WTC11 (cell line): ENCODE results near the gene TCTN2. TPM values are rescaled to one million over a fixed set of nuclear protein-coding genes. Genes with fewer than 3 reads are reported as not detected.

Experiments
- ATAC-seq: fragments of 200-7000 bp; cut with Tn5 transposase; 2 replicates; pipeline ENCODE4 v1.10.0; 2021; ENCODE audit warnings: mild to moderate bottlenecking, moderate library complexity
- CTCF ChIA-PET: fragments of 300-600 bp; sonication (Branson Sonifier 250); formaldehyde crosslinking; loops from one replicate; lab custom pipeline; 2021; ENCODE audit warnings: antibody characterized with exemption; lab: Charles Lee
- POLR2A ChIA-PET: fragments of 350-600 bp; sonication (Branson Sonifier 250); formaldehyde crosslinking; loops from one replicate; lab custom pipeline; 2021; ENCODE audit warnings: antibody characterized with exemption; lab: Charles Lee
- DNase-seq: peaks from one replicate; pipeline ENCODE4 v3.0.0; 2021; ENCODE audit warnings: low spot score
- H3K27ac Mint-ChIP-seq: 2 replicates; pipeline ENCODE4 v1.8.0; 2021; ENCODE audit warnings: mixed read lengths
- H3K27me3 Mint-ChIP-seq: 2 replicates; pipeline ENCODE4 v1.8.0; 2021; ENCODE audit warnings: low read depth, mild to moderate bottlenecking, moderate library complexity, mixed read lengths
- H3K36me3 Mint-ChIP-seq: 2 replicates; pipeline ENCODE4 v1.8.0; 2021; ENCODE audit warnings: mixed read lengths
- H3K4me1 Mint-ChIP-seq: 2 replicates; pipeline ENCODE4 v1.8.0; 2022; ENCODE audit warnings: mixed read lengths
- H3K4me3 Mint-ChIP-seq: 2 replicates; pipeline ENCODE4 v1.8.0; 2021; ENCODE audit warnings: mild to moderate bottlenecking, moderate library complexity, mixed read lengths
- H3K9me3 Mint-ChIP-seq: 2 replicates; pipeline ENCODE4 v1.8.0; 2021; ENCODE audit warnings: mixed read lengths
- FOXJ3 ChIP-seq: sonication (generic); formaldehyde crosslinking; IDR thresholded peaks from 2 replicates; pipeline ENCODE4 v1.9.0; 2021; ENCODE audit warnings: missing genetic modification reagents, mild to moderate bottlenecking, borderline replicate concordance
- KAT7 ChIP-seq: sonication (generic); formaldehyde crosslinking; IDR thresholded peaks from 2 replicates; pipeline ENCODE4 v1.8.1; 2023; ENCODE audit warnings: missing genetic modification reagents, mild to moderate bottlenecking, borderline replicate concordance
- NFYB ChIP-seq: sonication (generic); formaldehyde crosslinking; conservative IDR thresholded peaks from 2 replicates; pipeline ENCODE4 v1.8.0; 2022; ENCODE audit warnings: low read depth, missing genetic modification reagents
- TCF7 ChIP-seq: sonication (generic); formaldehyde crosslinking; IDR thresholded peaks from 2 replicates; pipeline ENCODE4 v1.8.0; 2022; ENCODE audit warnings: mild to moderate bottlenecking, low read depth, missing genetic modification reagents, moderate library complexity
- USF1 ChIP-seq: sonication (generic); formaldehyde crosslinking; IDR thresholded peaks from 2 replicates; pipeline ENCODE4 v1.8.0; 2022; ENCODE audit warnings: mild to moderate bottlenecking, missing genetic modification reagents
- ZNF121 ChIP-seq: sonication (generic); formaldehyde crosslinking; IDR thresholded peaks from 2 replicates; pipeline ENCODE4 v1.8.0; 2023; ENCODE audit warnings: missing genetic modification reagents
- ZNF232 ChIP-seq: sonication (generic); formaldehyde crosslinking; IDR thresholded peaks from 2 replicates; pipeline ENCODE4 v1.8.0; 2022; ENCODE audit warnings: mild to moderate bottlenecking, missing genetic modification reagents
- ZNF512 ChIP-seq: sonication (generic); formaldehyde crosslinking; IDR thresholded peaks from 2 replicates; pipeline ENCODE4 v1.8.1; 2022; ENCODE audit warnings: missing genetic modification reagents, borderline replicate concordance
- total RNA-seq: library from RNA; stranded (reverse); gene quantifications from 3 replicates; pipeline ENCODE4 v1.2.3, GENCODE V29; 2021
- TF ChIP-seq, protein P1 (sequence below): sonication (generic); formaldehyde crosslinking; IDR thresholded peaks from 2 replicates; pipeline ENCODE4 v1.8.0; 2022; ENCODE audit warnings: mild to moderate bottlenecking, missing genetic modification reagents
- TF ChIP-seq, protein P2 (sequence below): fragments of 250-450 bp; sonication (Bioruptor Pico); IDR thresholded peaks from 2 replicates; pipeline ENCODE4 v1.9.0; 2021; ENCODE audit warnings: mild to moderate bottlenecking, borderline replicate concordance
- TF ChIP-seq, protein P3 (sequence below): sonication (generic); formaldehyde crosslinking; IDR thresholded peaks from 2 replicates; pipeline ENCODE4 v1.8.1; 2023; ENCODE audit warnings: mild to moderate bottlenecking, missing genetic modification reagents, moderate library complexity
- TF ChIP-seq, protein P4 (sequence below): fragments of 250-450 bp; sonication (Bioruptor Pico); conservative IDR thresholded peaks from 2 replicates; pipeline ENCODE4 v1.9.0; 2021; ENCODE audit warnings: mild to moderate bottlenecking
- TF ChIP-seq, protein P5 (sequence below): sonication (generic); formaldehyde crosslinking; IDR thresholded peaks from 2 replicates; pipeline ENCODE4 v1.8.1; 2022; ENCODE audit warnings: mild to moderate bottlenecking, missing genetic modification reagents, moderate library complexity, borderline replicate concordance
- TF ChIP-seq, protein P6 (sequence below): sonication (generic); formaldehyde crosslinking; IDR thresholded peaks from 2 replicates; pipeline ENCODE4 v1.8.0; 2022; ENCODE audit warnings: mild to moderate bottlenecking, missing genetic modification reagents

Gene TCTN2
- total RNA-seq, 1 experiment from 2014 or later = 6.2 TPM

DNA sequence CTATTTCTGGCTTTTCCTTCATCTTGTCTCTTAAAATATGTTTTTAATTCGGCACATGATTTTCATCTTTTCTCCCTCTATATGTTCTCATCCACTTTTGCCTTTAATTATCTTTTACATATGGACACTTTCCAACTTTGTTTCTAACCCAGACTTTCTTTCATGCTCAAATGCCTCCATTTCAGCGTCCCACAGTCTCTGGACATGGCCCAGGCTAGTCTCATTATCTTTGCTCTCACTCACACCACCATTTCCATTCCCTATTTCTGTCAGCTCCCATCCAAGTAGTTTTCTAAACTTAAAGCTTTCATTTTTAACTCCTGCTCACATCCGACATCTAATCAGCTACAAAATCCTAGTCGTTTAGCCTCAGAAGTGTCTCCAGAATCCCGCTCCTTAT is 22.5 kb upstream of the TCTN2 start:
- Mint-ChIP-seq H3K9me3 (no peaks in the 10 kb centered on the region), H3K27me3 (no peaks in the 10 kb centered on the region), H3K27ac (no peak overlapping the region), H3K4me1 (no peaks in the 10 kb centered on the region), H3K36me3 (peaks cover 38% of the 10 kb centered on the region), H3K4me3 (no peak overlapping the region)
- POLR2A ChIA-PET = no interaction called here
- no peak for ATAC-seq
- TF ChIP-seq USF1 (CRISPR knock-in tag) = no peak
- no peak for DNase-seq
- CTCF ChIA-PET = no interaction called here

DNA sequence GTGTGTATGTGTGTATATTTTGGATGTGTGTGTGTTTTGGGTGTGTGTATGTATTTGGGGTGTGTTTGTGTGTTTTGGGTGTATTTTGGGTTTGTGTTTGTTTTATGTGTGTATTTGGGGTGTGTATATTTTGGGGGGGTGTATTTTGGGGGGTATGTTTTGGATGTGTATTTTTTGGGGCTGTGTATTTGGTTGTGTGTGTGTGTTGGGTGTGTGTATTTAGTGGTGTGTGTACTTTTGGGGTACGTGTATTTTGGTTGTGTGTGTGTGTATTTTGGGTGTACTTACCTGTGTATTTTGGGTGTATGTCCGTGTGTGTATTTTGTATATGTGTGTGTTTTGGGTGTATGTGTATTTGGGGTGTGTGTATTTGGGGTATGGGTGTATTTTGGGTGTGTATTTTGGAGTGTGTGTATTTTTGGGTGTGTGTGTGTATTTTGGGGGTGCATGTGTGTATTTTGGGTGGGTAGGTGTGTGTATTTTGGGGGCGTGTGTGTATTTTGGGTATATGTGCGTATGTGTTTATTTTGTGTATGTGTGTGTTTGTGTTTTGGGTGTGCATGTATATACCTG is 16.7 kb upstream of the TCTN2 start:
- TF ChIP-seq, protein P1, sequence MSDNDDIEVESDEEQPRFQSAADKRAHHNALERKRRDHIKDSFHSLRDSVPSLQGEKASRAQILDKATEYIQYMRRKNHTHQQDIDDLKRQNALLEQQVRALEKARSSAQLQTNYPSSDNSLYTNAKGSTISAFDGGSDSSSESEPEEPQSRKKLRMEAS (CRISPR knock-in tag) = no peak
- TF ChIP-seq, protein P2, sequence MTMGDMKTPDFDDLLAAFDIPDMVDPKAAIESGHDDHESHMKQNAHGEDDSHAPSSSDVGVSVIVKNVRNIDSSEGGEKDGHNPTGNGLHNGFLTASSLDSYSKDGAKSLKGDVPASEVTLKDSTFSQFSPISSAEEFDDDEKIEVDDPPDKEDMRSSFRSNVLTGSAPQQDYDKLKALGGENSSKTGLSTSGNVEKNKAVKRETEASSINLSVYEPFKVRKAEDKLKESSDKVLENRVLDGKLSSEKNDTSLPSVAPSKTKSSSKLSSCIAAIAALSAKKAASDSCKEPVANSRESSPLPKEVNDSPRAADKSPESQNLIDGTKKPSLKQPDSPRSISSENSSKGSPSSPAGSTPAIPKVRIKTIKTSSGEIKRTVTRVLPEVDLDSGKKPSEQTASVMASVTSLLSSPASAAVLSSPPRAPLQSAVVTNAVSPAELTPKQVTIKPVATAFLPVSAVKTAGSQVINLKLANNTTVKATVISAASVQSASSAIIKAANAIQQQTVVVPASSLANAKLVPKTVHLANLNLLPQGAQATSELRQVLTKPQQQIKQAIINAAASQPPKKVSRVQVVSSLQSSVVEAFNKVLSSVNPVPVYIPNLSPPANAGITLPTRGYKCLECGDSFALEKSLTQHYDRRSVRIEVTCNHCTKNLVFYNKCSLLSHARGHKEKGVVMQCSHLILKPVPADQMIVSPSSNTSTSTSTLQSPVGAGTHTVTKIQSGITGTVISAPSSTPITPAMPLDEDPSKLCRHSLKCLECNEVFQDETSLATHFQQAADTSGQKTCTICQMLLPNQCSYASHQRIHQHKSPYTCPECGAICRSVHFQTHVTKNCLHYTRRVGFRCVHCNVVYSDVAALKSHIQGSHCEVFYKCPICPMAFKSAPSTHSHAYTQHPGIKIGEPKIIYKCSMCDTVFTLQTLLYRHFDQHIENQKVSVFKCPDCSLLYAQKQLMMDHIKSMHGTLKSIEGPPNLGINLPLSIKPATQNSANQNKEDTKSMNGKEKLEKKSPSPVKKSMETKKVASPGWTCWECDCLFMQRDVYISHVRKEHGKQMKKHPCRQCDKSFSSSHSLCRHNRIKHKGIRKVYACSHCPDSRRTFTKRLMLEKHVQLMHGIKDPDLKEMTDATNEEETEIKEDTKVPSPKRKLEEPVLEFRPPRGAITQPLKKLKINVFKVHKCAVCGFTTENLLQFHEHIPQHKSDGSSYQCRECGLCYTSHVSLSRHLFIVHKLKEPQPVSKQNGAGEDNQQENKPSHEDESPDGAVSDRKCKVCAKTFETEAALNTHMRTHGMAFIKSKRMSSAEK (CRISPR knock-in tag) = no peak
- TF ChIP-seq, protein P3, sequence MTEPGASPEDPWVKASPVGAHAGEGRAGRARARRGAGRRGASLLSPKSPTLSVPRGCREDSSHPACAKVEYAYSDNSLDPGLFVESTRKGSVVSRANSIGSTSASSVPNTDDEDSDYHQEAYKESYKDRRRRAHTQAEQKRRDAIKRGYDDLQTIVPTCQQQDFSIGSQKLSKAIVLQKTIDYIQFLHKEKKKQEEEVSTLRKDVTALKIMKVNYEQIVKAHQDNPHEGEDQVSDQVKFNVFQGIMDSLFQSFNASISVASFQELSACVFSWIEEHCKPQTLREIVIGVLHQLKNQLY = no peak
- no peak for TF ChIP-seq FOXJ3 (CRISPR knock-in tag)
- Mint-ChIP-seq H3K36me3 (peaks cover 28% of the 10 kb centered on the region), H3K27me3 (no peaks in the 10 kb centered on the region), H3K9me3 (no peaks in the 10 kb centered on the region), H3K27ac (no peak overlapping the region), H3K4me3 (no peak overlapping the region), H3K4me1 (no peaks in the 10 kb centered on the region)
- DNase-seq (no peak), ATAC-seq (no peak)
- ChIA-PET POLR2A (interaction anchor here (0.7 kb wide), 1 partner anchor 14 kb away, joined by 3 read pairs; no protein-coding TSS in a partner anchor), CTCF (no interaction called here)

- peaks cover 35% of the 10 kb centered on the region for H3K36me3 Mint-ChIP-seq
Measured at GRCh38 chr12:123655420-123655819, 15.5 kb upstream of the TCTN2 start.

More at GRCh38 chr12:123655420-123655819, 15.5 kb upstream of the TCTN2 start:
- CTCF ChIA-PET = no interaction called here
- H3K27ac Mint-ChIP-seq = no peak overlapping the region
- no peaks in the 10 kb centered on the region for H3K4me1 Mint-ChIP-seq
- POLR2A ChIA-PET = no interaction called here
- H3K4me3 Mint-ChIP-seq = no peak overlapping the region
- no peaks in the 10 kb centered on the region for H3K9me3 Mint-ChIP-seq
- no peaks in the 10 kb centered on the region for H3K27me3 Mint-ChIP-seq
- ATAC-seq (no peak), DNase-seq (no peak)
- TF ChIP-seq ZNF232 (CRISPR knock-in tag) (no peak), KAT7 (CRISPR knock-in tag) (no peak), ZNF121 (no peak), NFYB (no peak), TCF7 (CRISPR knock-in tag) (no peak), USF1 (CRISPR knock-in tag) (no peak), ZNF512 (no peak)
- TF ChIP-seq, protein P4, sequence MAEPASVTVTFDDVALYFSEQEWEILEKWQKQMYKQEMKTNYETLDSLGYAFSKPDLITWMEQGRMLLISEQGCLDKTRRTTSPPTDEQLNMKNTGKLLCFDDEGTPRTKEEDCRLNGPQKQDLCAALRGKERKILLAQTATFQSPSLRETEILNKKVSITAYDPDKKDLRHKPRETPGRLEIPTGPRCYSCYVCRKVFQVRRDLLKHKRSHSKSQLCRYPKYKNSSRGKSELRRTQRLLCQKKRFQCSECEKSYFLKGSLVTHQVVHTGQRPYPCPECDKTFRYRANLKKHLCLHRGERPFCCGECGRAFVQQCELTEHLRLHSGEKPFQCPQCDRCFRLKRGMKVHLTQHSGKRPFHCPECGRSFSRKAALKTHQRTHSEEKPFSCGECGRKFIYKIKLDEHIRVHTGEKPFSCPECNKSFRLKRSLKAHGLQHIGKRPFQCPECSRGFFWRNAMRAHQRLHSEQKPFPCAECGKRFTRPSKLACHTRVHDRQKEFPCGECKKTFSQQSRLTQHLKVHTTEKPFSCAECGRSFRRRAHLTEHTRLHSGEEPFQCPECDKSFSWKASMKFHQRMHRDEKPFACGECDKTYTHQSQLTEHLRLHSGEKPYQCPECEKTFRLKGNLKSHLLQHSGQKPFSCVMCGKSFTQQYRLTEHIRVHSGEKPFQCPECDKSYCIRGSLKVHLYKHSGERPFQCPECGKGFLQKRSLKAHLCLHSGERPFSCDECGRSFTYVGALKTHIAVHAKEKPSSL (CRISPR knock-in tag) = no peak
- TF ChIP-seq, protein P5, sequence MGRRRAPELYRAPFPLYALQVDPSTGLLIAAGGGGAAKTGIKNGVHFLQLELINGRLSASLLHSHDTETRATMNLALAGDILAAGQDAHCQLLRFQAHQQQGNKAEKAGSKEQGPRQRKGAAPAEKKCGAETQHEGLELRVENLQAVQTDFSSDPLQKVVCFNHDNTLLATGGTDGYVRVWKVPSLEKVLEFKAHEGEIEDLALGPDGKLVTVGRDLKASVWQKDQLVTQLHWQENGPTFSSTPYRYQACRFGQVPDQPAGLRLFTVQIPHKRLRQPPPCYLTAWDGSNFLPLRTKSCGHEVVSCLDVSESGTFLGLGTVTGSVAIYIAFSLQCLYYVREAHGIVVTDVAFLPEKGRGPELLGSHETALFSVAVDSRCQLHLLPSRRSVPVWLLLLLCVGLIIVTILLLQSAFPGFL (CRISPR knock-in tag) = no peak
- TF ChIP-seq, protein P6, sequence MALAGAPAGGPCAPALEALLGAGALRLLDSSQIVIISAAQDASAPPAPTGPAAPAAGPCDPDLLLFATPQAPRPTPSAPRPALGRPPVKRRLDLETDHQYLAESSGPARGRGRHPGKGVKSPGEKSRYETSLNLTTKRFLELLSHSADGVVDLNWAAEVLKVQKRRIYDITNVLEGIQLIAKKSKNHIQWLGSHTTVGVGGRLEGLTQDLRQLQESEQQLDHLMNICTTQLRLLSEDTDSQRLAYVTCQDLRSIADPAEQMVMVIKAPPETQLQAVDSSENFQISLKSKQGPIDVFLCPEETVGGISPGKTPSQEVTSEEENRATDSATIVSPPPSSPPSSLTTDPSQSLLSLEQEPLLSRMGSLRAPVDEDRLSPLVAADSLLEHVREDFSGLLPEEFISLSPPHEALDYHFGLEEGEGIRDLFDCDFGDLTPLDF = no peak
- TF ChIP-seq, all 79 proteins: peak for 0
